Pons (tissue), 1 donor: ENCODE measurements around the gene GLIS1.

Experiments used
- DNase-seq: peaks from one replicate; pipeline ENCODE4 v3.0.0-alpha.2; 2016; ENCODE audit warnings: low spot score

Gene GLIS1

DNA sequence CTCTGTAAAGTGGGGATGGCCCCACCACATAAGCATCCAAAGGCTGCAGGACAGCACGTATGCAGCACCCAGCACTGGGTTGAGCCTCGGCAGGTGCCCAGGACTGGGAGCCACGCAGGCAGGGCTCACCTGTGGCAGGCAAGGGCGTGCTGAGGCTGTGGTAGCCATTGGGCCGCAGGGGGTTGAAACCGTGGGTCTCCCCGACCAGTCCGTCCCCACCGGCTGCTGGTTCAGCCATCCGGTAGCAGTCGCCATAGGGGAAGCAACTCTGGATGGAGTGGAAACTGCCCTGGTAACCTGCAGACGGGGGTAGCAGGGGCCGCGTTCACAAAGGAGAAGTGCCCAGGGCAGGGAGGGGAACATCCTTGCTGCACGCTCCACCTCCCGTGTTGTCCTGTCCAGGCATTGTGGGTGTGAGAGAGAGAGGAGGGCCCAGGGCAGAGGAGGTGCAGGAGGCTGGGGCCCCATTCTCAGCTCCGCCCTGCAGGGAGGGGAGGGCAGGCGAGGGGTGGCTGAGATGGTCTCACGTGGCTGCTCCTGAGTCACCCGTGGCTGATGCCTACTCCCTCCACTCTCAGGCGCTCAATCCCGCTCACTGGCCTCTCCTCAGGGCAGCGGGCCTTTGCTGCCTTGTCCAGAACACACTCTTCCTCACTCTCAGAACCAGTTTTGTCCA lies 229.8 kb downstream of the GLIS1 start:
- DNase-seq = no peak

DNA sequence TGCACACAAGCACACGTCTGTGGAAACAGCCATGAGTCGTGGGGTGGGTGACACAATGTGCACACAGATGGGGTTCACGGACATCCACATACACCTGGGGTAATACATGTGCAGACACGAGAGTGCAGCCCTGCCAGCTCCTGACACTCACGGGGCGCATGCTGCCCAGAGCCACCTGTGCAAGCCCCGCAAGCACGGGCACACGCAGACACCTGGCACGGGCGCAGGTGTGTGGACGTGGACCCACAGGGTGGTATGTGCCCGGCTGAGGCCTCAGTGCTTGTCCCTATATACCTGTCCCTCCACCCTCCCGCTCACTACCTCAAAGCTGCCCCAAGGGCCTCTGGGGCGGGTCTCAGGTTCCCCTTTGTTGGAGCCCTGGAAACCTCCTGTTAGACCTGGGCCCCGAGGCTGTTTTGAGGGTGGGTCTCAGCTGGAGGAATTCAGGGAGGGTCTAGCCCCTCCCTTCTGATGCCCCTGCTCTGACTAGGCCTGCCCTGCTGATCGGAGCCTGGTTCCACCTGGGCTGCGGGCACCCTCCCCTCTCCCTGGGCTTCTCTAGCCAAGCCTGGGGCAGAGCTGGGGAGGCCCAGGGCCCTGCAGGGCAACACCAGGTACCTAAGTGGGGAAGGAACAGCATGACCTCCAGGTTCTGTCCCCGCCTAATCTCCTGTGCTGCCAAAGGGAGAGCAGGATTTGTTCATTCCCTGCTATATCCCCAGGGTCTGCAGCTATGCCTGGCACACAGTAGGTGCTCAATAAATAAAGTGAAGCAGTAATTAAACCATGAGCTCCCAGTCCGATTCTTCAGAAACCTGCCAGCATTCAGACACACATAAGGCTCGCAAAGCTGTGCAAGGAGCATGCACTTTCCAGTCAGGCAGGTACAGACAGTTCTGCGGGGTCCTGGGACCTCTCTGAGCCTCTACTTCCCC lies 230.6 kb downstream of the GLIS1 start:
- DNase-seq = no peak

DNA sequence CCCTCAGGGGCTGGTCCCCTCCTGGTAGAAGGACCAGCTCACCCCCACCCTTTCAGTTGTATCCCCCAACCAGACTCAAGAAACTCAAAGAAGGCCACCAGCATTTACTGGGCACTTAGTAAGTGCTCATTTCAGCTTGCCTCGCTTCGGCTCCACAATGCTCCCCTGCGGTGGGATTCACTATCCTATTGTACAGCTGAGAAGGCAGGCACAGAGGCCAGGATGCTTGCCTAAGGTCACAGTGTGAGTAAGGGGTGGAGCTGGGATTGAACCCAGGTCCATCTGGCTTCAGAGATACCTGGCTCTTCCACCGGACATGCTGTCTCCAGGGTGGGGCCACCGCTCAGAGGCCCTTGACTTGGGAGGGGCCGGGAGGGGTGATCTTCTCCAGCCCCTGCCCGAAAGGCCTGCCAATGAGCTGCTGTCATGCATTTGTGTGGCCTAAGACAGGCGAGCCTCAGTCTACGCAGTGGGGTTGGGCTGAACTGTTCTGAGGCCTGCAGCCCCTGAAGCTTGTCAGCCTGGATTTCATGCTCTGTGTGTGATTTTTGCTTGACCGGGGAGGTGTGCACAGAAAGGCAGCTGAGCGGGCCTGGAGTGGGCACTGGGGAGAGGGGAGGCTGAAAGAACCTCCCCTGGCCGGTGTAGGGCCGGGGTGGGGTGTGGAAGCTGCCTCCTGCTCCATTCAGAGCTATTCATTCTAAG lies 231.7 kb downstream of the GLIS1 start:
- DNase-seq = no peak

DNA sequence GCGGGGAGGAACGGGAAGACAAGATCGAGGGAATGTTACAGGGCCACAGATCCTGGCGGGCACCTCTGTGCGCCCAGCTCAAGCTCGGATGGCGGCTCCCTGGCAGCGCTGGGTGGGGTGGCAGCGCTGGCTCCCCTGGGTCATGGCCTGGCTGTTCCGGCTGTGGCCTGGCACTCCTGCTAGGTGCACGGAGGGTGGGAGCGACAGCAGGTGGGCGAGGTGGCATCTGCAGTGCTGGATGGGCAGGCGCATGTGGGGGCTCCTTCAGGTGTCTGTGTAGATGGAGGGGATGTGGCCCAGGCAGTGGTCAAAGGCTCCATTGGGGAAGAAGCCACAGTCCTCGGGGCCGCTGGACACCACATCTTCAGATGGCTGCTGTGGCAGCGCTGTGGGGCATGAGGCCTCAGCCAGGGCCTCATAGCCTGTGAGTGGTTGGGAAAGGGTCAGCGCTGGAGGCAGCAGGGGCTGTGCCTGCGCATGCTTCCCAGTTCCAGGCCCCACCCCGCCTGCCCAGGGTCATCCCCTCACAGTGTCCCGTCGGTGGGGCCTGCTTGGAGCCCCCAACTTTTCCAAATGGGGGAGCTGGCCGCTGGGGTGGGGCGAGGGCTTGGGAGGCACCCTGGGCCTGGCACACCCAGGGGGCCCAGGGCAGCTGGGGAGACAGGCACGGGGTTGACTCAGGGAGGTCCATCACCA lies 232.5 kb downstream of the GLIS1 start:
- no peak for DNase-seq

DNA sequence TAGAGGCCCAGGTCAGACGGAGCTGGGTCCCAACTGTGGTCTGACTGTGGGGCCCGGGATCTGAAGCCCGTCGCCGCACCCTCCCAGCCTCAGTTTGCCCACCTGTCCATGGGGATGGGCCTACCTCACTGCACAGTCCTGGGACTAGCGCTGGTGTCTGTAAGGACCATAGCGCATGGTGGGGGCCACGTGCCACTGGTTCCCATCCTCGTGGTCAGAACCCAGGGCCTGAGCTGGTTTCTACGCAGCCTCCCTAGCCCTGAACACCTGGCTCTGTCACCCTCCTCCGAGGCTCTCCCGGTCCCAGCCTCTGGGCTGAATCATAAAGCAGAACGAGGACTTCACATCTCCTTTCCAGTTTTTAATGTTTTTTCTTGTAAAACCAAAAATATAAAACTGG lies 233.1 kb downstream of the GLIS1 start:
- no peak for DNase-seq

DNA sequence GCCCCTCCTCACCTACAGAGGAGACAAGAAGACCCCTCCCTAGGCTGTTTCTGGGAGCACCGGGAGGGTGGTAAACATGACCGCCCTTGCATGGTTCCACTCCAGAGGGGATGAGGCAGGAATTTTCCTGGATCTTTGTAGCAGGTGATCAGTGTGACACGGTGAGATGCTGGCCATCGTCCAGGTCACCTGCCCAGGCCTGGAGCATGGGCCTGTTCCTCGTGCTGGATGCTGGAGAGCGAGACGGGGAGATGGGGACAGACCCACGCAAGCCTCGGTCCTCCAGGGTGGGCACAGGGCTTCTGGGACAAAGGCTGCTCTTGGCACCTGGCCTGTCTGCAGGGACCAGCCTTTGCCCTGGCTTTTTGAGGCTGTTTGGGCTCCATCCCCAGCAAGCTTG lies 233.6 kb downstream of the GLIS1 start:
- no peak for DNase-seq

DNA sequence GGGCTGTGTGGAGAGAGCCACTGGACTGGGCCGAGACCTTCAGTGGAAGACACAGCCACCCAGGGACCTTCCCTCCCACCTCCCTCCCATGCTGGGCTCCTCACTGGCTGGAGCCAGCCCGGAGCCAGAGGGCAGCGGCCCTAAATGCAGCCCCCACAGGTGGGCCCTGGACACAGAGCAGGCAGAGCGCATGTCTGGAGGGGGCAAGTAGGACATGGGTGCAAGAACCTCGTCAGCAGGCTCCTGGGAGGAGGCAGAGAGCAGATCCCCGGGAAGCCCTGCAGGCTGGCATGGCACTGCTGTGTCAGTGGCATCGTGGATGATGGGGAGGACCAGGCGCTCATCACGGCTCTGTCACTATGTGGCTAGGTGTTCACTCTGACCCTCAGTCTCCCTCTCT lies 234.1 kb downstream of the GLIS1 start:
- no peak for DNase-seq

DNA sequence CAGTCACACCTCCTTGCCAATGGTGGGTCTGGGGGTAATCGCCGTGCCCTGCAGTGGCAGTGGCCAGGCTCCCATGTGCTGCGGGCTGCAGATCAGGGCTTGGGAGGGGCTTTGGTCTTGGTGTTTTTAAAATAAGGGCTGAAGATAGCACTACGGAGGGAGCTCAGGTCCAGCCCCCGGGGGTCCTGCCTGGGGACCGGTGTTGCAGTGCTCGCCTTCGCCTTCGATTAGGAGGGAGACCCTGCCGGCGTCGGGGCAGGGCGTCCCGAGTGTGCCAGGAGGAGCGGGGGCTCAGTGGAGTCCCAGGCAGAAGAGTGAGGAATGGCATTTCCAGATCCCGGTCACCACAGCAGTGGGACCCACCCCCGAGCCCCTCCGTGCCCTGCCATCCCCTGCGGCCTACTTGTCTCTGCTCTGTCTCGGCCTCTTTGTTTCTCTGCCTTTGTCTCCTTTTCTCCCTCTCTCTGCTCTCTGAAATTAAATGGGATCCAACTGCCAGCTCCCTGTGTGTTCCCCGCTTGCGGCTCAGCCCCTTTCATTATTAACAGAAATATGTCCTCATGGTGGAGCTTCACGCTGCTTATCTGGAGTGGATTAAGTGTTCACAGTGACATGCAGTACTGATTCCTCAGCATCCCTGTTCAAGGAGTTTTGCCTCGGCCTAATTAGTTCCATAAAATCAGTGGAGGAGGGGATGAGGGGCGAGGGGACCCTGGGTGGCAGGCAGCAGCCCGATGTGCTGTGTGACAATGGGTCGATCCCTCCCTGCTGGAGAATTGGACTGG lies 235.3 kb downstream of the GLIS1 start:
- DNase-seq = no peak

DNA sequence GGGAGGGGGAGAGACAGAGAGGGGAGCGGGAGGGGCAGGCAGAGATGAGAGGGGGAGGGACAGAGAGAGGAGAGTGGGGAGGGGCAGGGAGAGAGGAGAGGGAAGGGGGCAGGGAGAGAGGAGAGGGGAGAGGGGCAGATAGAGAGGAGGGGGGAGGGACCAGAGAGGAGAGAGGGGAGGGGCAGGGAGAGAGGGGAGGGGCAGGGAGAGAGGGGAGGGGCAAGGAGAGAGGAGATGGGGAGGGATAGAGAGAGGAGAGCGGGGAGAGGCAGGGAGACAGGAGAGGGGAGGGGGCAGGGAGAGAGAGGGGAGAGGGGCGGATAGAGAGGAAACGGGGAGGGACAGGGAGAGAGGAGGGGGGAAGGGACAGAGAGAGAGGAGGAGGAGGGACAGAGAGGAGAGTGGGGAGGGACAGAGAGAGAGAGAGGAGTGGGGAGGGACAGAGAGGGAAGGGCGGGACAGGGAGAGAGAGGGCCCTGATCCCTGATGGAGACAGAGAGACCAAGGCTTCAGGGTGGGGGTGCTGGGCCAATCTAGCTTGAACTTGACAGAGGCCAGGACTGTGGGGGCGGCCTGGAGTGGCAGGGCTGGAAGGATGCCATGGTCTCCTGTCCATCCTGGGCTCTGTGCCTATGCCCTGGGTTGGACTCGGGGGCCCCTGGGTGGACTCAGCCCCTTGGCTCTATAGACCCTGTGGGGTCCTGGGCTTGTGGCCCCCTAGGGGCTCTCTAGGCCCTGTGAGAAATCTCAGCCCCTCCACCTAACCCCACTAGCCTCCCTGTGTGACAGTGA lies 236.1 kb downstream of the GLIS1 start:
- no peak for DNase-seq

DNA sequence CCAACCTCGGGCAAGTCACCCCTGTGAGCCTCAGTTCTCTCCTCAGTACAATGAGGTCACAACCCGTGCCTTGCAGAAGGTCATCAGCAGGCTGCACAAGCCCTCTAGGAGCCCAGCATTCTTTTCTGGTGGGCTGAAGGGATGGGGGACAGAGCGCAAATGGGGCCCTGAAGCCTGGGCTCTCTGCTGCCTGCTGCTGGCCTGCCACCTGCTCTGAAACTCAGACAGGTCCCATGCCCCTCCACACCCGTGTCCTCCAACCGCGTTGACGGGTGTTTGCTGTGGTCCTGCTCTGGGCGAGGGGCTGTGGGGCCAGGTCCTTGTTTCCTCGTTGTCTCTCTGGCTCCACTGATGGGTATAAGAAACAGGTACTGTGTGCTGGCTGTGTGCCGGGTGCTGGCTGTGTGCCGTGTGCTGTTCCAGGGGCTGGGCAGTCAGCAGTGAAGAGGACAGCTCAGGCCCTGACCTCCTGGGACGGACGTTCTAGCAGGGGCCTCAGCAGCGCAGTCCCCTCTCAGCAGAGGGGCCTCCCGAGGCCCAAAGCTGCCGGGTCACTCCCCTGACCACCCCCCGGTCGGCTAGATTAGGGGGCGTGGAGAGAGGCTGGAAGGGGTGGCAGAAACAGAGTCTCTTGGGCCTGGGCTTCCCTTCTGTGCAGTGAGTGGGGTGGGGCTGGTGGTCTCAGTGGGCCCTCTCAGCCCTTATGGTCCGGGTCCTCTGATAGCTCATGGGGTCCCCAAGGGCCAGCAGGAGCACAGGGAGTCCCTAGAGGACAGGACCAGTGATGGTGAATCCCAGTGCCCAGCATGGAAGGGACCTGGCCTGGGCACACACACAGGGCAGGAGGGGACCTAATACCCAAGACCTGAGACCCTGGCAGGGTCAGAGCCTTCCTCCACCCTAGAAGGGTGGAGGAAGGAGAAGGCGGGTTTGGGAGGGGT lies 237.6 kb downstream of the GLIS1 start:
- no peak for DNase-seq

DNA sequence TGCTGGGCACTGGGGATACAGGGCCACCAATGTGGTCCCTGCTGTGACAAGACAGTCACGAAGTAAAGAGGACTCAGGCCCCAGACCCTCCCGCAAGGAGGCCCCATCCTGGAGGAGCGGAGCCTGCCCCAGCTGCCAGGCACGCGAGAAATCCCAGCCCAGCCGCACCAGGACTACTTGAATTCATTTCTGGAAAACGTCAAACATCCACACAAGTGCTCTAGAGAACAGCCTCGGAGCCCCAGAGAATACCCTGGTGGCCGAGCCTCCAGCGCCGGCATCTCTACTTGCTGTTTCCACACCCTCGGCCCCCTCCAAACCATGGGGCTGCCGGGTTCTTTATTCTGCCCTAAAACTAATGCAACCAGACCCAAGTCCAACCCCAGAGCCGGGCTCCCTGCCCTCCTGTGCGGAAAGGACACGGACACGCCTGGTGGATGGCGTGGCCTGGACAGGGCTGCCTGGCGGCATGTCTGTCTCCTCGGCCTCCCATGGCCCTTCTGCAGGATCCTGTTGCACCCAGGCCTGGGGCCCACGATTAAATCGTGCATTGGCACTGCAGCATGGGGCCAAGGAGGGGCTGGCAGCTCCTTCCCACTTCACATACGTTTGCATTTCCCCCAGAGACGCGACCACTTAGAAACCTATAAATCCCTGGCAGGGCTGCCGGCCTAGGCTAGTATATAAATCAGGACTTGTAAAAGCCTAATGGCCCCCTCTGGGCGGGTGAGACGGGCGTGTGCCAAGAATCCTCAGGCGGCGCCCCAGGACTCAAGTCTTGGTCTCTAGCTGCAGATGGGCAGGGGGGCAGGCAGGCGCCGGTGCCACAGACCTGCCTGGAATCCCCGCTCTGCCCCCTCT lies 238.5 kb downstream of the GLIS1 start:
- no peak for DNase-seq

DNA sequence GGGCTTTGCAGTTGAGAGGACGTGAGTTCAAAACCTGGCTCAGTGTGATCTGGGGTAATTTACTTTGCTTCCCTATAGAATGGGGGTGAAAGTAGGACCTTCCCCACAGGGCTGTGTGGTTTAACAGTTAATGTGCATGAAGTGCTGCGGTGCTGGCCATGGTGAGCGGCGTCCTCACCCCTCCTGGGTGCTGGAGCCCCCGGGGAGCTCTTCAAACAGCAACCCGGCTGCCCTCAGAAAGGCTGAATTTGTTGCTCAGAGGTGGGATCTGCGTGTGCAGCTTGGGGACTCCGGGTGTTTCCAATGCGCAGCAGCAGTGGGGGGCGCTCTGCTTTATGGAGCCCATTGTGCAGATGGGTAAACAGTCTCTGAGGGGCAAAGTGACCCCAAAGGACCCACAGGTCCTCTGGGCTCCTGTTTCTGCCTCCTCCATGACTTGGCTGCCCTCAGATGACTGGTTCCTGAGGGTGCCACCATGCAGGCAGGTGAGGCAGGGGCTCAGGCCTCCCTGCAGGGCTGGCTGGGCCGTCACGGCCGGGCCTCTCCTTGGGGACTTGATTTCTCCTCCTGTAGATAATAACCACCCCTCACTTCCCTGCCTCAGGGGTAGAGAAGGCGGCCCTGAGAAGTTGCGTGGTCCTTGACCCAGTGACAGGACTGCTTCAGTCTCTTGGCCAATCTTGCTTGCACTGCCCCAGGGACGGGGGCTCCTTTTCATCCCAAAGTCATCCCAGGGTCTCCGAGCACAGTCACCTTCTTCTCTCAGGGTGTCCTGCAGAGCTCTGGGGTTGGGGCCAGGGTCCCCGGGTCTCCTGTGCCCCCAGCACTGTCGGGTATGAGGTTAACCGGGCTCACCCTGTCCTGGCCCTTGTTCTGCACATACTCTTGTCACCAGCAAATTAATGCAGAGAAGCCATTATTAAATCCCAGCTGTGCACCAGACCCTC lies 239.4 kb downstream of the GLIS1 start:
- no peak for DNase-seq

DNA sequence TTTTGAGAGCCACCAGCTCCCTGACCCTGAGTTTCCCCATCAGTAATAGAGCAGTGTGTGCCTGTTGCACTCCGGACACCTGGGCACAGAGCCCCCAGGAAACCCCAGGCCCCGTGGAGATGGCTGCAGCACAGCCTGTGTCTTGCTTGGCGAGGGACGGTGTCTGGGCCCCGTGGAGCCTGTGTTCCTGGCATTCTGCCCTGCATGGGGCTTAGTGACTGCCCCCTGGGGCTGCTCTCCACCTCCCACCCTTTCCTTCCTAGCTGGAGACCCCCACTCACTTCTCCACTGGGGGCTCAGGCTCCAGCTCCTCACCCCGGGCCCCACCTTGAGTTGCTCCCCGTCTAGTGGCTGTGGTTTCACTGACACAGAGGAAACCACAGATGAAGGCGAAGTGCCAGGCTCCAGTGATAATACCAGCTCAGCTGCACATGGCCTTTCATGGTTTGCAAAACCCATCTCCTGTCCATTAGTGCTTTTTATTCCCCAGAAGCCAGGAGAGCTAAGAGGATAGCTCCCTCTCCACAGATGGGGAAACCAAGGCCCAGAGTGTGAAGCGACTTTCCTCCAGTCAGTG lies 240.3 kb downstream of the GLIS1 start:
- no peak for DNase-seq

DNA sequence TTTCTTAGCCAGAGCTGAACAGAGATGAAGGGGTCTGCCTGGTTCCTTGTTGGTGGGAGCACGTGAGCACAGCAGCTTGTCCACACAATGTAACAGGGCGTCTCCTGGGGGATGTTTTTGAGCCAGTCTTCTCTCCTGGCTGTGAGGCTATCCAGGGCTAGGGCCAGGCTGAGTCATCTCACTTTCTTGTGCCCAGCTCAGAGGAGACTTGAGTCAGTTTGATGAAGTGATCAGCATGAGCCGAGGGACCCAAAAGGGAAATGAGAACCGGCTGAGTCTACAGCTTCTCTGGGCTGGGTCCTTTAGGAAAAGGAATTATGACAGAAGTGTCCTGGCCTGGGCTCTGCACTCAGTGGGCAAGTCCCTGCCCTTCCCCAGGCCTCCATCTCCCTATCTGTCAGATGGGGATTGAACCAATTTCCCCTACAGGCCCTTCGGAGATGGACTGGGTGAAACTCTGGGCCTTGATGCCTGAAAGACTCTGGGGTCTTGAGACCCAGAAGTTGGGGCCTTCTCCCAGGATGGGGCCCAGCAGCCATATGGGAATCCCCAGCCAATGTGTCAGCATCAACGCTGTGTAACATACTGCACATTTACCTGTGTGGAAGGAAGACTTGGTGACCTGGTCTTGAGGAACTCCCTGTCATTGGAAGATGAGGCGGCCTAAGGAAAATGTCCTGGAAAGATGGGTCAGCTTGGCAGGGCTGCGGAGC lies 243.2 kb downstream of the GLIS1 start:
- no peak for DNase-seq

DNA sequence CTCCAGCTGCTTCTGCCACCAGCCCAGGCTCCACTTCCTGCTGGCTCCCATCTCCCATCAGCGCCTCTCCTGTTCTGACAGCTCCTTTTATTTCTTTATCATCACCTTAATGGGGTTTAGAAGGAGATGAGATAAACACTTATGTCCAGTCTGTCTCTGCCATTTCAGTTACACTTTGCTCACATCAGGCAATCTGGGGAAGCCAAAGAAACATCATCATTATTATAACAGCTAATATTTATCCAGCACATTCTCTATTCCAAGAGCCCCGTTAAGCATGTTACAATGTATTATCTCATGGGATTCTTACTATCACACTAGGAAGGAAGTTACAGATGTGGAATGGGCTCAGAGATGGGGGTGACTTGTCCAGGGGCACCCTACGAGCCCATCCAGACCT lies 248.6 kb downstream of the GLIS1 start:
- no peak for DNase-seq

DNA sequence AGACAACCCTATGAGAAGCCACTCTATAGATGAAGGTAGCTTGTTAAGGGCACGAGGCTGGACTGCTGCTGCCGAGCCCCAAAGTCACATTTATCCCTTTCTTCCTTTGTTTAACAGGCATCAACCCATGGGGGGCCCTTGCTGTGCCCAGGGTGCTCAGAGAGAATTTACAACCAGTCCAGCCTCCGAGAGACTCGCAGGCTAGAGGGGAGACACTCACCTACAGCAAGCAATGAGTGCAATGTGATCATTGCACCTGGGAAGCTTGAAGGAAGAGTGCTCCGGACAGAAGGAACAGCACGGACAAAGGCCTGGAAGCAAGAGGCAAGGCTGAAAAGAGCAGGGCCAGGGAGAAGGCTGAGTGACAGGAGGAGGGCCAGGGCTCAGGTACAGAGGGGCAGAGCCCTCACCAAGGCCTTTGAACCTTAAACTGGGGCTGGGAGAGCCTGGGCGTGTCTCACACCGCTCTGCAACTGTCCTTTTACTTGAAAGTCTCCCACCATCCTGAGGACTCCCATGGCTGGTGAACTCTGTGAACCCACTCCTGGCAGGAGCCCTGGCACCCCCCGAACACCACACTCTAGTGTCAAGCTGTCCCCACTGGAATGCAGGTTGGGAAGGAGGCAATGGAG lies 252.5 kb downstream of the GLIS1 start:
- no peak for DNase-seq
